Fibroblast of pulmonary artery (primary cell): ENCODE results near the gene VEPH1.

Source experiments
- DNase-seq: peaks from one replicate; pipeline ENCODE4 v3.0.0-alpha.2; 2010; ENCODE audit warnings: low read depth
- H3K4me3 ChIP-seq: replicated peaks from 2 replicates; pipeline ENCODE4 v1.5.1; 2011; ENCODE audit warnings: low read depth, mild to moderate bottlenecking, control low read depth, low read length, moderate library complexity
- CTCF ChIP-seq: IDR thresholded peaks from 2 replicates; pipeline ENCODE4 v1.5.1; 2011; ENCODE audit warnings: mild to moderate bottlenecking, control low read depth, low read length, inconsistent platforms; ENCODE audit errors: missing control alignments

The VEPH1 gene

GRCh38 chr3:157249606-157250005, 253.6 kb downstream of the VEPH1 start:
- DNase-seq = no peak
- no peak overlapping the region for H3K4me3 ChIP-seq
- TF ChIP-seq CTCF = no peak

GRCh38 chr3:157248590-157249422, 254.4 kb downstream of the VEPH1 start:
- peak; percentile 93 for DNase-seq
- TF ChIP-seq CTCF = no peak
- no peak overlapping the region for H3K4me3 ChIP-seq

DNA sequence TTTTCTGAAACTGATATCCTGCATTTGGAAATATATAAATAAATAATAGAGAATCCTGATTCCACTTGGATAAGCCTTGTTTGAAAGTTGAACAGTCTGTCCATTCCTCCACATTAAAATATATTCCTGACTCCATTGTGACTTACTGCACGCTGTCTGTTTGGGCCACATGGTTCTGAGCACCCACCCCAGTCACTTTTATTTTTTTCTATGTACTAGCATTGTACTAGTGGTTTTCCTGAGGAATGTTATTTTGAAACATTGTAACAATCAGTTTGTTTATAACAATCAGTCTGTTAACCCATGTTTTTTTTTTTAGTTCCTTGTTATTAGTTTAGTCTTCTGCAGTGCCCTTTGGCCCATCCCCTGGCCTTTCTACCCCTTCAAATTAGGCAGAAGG, 255.8 kb downstream of the VEPH1 start:
- DNase-seq = peak; percentile 45
- H3K4me3 ChIP-seq = no peak overlapping the region
- no peak for TF ChIP-seq CTCF

GRCh38 chr3:157242836-157243235, 260.4 kb downstream of the VEPH1 start:
- no peak for TF ChIP-seq CTCF
- no peak for DNase-seq
- no peak overlapping the region for H3K4me3 ChIP-seq

DNA sequence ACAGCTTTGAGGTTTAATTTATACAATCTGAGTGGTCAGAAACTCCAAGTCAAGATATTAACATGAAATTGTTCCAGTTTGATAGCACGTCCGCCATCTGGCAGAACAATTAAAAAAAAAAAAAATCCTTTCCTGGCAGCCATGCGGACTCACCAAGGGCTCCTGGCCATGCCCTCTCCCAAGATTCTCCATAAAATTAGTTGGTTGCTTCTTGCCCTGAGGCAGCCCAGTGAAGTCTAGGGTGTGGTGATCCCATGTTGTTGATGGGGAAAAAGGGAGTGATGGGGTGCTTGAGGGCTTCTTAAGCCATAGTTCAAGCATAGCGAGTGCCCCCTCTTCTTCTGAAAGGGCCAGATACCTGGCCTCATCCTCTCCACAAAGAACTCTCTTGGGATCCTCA, 261.6 kb downstream of the VEPH1 start:
- no peak for DNase-seq
- H3K4me3 ChIP-seq = no peak overlapping the region
- TF ChIP-seq CTCF = no peak

- DNase-seq = peak; percentile 51
- TF ChIP-seq CTCF = no peak
- H3K4me3 ChIP-seq = no peak overlapping the region
These were observed 262.8 kb downstream of the VEPH1 start for GRCh38 chr3:157240408-157240807.
